Measurements from ENCODE around the gene PHACTR3.

DNA sequence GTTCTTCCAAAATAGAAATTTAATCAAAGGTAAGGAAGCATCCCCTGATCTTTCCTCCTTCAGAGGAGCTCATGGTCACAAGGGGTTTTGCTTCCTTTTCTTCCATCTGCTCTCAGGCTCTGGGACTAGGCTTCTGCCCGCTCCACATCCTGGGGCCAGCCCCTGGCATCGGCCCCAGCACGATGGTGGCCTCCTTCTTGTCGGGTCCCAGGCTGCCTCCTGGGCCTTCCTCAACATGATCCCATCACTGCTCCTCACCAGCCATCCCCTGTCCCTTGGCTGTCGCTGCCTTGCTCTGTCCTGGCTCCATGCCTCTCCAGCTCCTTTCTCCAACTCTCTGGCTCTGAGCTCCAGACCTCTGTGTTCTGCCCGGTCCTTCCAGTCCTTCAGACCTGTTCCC lies 4.1 kb downstream of the PHACTR3 start:
- TF ChIP-seq MYC (IDR thresholded peaks at IDR 0.05; ENCODE audit: low read depth, low read length): no peak
- no peak for TF ChIP-seq JUN (IDR thresholded peaks at IDR 0.05; ENCODE audit: borderline replicate concordance, insufficient read depth, insufficient read length, low read depth)
- TF ChIP-seq, protein P1, sequence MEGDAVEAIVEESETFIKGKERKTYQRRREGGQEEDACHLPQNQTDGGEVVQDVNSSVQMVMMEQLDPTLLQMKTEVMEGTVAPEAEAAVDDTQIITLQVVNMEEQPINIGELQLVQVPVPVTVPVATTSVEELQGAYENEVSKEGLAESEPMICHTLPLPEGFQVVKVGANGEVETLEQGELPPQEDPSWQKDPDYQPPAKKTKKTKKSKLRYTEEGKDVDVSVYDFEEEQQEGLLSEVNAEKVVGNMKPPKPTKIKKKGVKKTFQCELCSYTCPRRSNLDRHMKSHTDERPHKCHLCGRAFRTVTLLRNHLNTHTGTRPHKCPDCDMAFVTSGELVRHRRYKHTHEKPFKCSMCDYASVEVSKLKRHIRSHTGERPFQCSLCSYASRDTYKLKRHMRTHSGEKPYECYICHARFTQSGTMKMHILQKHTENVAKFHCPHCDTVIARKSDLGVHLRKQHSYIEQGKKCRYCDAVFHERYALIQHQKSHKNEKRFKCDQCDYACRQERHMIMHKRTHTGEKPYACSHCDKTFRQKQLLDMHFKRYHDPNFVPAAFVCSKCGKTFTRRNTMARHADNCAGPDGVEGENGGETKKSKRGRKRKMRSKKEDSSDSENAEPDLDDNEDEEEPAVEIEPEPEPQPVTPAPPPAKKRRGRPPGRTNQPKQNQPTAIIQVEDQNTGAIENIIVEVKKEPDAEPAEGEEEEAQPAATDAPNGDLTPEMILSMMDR (IDR thresholded peaks at IDR 0.05; ENCODE audit: extremely low read depth in 1 of 2, insufficient read depth in 1 of 2, low read depth in 1 of 2, low read length in 2 of 2): no peak
